GM12891 (cell line): Measurements from ENCODE around the gene MIGA1.

Source experiments
- POLR2A ChIP-seq: IDR thresholded peaks from 2 replicates; pipeline ENCODE4 v1.6.1; 2011; ENCODE audit warnings: low read depth, low read length, control low read depth
- POLR2AphosphoS5 ChIP-seq: IDR thresholded peaks from 2 replicates; pipeline ENCODE4 v1.6.1; 2011; ENCODE audit warnings: low read depth, low read length, control low read depth
- SPI1 ChIP-seq: IDR thresholded peaks from 2 replicates; pipeline ENCODE4 v1.6.1; 2011; ENCODE audit warnings: low read depth, low read length, control low read depth
- TAF1 ChIP-seq: IDR thresholded peaks from 2 replicates; pipeline ENCODE4 v1.6.1; 2011; ENCODE audit warnings: low read depth, low read length, control low read depth

- TF ChIP-seq POLR2A (no peak), TAF1 (no peak), POLR2AphosphoS5 (no peak), SPI1 (no peak)
Measured at GRCh38 chr1:77829851-77830250, 50.4 kb downstream of the MIGA1 start.
